NB4 (cell line): ENCODE measurements around the gene CXCL6.
A peak's percentile ranks its signal among the peaks of the same experiment; 100 is the strongest.

Experiments
- DNase-seq: peaks from one replicate; pipeline ENCODE4 v3.0.0; 2010; ENCODE audit warnings: low read depth
- H3K4me3 ChIP-seq: one replicate; pipeline ENCODE4 v1.5.1; 2011; ENCODE audit warnings: mild to moderate bottlenecking, low read depth, low read length, moderate library complexity
- CTCF ChIP-seq: IDR thresholded peaks from one replicate; pipeline ENCODE4 v1.5.1; 2012; ENCODE audit warnings: low read depth, low read length
- MAX ChIP-seq: IDR thresholded peaks from 2 replicates; pipeline ENCODE4 v1.6.1; 2011; ENCODE audit warnings: low read depth, low read length
- MYC ChIP-seq: IDR thresholded peaks from 2 replicates; pipeline ENCODE4 v1.6.1; 2011; ENCODE audit warnings: low read depth, low read length
- POLR2A ChIP-seq: IDR thresholded peaks from 2 replicates; pipeline ENCODE4 v1.6.1; 2011; ENCODE audit warnings: mild to moderate bottlenecking; ENCODE audit not compliant: insufficient read length; ENCODE audit errors: extremely low read depth

CXCL6 gene

GRCh38 chr4:73817341-73817740 lies 19.1 kb upstream of the CXCL6 start:
- no peak for TF ChIP-seq MYC
- no peak for TF ChIP-seq POLR2A
- TF ChIP-seq CTCF = no peak
- H3K4me3 ChIP-seq = no peak overlapping the region
- no peak for DNase-seq

GRCh38 chr4:73821325-73821724 lies 15.2 kb upstream of the CXCL6 start:
- no peak overlapping the region for H3K4me3 ChIP-seq
- DNase-seq = no peak
- no peak for TF ChIP-seq CTCF
- no peak for TF ChIP-seq MYC
- TF ChIP-seq POLR2A = no peak
- TF ChIP-seq MAX = no peak

GRCh38 chr4:73822389-73822788 lies 14.1 kb upstream of the CXCL6 start:
- DNase-seq = no peak

GRCh38 chr4:73822812-73823504 lies 13.5 kb upstream of the CXCL6 start:
- no peak for DNase-seq
- TF ChIP-seq POLR2A (no peak), CTCF (no peak), MAX (no peak)
- no peak overlapping the region for H3K4me3 ChIP-seq

More at GRCh38 chr4:73822389-73822788, 14.1 kb upstream of the CXCL6 start:
- H3K4me3 ChIP-seq = no peak overlapping the region
- TF ChIP-seq POLR2A (no peak), MYC (no peak), CTCF (no peak), MAX (no peak)

GRCh38 chr4:73823760-73824159 lies 12.7 kb upstream of the CXCL6 start:
- TF ChIP-seq MYC = no peak
- no peak for TF ChIP-seq MAX
- no peak for TF ChIP-seq CTCF
- TF ChIP-seq POLR2A = no peak
- no peak overlapping the region for H3K4me3 ChIP-seq
- DNase-seq = no peak

GRCh38 chr4:73828956-73829355 lies 7.5 kb upstream of the CXCL6 start:
- TF ChIP-seq POLR2A (no peak), MAX (peak; percentile 60), CTCF (no peak), MYC (peak; percentile 32; the same call in 1 of the 2 replicates)
- H3K4me3 ChIP-seq = no peak overlapping the region
- peak; percentile 81 for DNase-seq
